GM18861 (cell line): ENCODE results near the gene ZNF793.

Experiments
- ATAC-seq: cut with Tn5 transposase; IDR thresholded peaks from one replicate; pipeline ENCODE4 v1.9.1; 2021; ENCODE audit not compliant: unreplicated experiment

ZNF793 gene

GRCh38 chr19:37506387-37507166 is at the start of gene ZNF793:
Gene ZNF793, plus strand, starts transcription at chr19:37506939. Its CDS starts 16,501 bp downstream, at chr19:37523440.
- ATAC-seq = no peak

GRCh38 chr19:37466277-37466797 is 40.4 kb upstream of the ZNF793 start:
- ATAC-seq = no peak

GRCh38 chr19:37466798-37467607 is 39.7 kb upstream of the ZNF793 start, which contains the start of gene ZNF569:
Gene ZNF569, minus strand, starts transcription at chr19:37467444. Its CDS starts 22,523 bp downstream, at chr19:37444921.
- ATAC-seq = peak; percentile 46

DNA sequence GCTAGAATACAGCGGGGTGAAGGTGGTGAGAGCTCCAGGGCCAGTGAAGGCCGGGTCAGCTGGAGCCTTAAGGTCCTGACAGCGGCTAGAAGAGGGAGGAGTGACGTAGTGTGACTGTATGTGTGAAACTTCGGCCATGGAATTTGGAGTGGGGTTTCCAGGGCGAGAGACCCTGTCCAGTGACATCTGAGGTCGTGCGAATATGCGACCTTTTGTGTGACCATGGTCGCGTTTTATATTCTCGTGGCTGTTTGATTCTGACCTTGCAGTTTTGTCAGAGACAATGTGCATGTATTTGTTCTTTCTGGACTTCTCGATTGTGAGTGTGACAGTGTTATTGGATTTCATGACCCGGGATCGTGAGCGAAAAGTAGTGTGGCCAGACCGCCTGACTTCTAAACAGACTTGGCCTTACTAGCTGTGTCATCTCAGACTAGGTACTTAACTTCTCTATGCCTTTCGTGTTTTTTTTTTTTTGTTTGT is 39.1 kb upstream of the ZNF793 start:
- ATAC-seq = no peak

DNA sequence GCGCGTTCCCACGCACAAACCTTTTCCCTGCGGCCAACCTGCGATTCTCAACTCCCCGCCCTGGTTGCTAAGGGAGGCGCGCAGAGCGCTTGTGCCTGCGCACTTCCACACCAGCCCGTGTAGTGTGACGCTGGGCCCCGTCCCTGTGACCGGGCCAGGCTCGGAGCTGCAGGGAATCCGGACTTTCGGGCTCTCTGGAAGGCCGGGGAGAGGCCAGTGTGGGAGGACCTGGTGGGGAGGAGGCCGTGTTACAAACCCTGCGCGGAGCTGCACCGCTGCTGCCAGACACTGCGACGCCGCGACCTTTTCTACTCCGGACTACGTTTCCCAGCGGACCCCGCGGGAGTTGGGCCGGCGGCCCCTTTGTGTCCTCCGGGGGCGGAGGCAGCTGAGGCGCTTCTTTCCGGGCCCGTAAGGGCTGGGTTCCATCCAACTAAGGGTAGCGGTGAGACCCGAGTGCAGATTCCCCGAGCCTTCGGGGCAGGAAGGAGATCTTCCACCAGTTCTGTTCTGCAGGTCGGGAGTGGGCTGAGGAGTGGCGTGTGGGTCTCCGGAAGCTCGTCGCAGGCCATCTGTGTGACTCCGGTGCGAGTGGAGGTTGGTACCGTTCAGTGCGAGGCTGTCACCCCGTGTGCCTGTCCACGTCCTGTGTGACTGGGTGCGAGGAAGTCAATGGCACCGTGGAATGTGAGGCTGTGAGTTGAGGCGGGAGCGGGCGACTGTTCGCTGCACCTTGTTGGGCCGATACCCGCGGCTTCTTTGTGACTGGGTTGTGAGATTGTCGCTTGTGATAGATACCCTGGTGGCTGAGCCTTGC is 37.6 kb upstream of the ZNF793 start, which contains the start of gene ZNF570:
Gene ZNF570 (plus strand): TSS at position 396 of the 817 bp plus-strand sequence. CDS start 999 bp downstream, outside the sequence.
- peak; percentile 63 for ATAC-seq

DNA sequence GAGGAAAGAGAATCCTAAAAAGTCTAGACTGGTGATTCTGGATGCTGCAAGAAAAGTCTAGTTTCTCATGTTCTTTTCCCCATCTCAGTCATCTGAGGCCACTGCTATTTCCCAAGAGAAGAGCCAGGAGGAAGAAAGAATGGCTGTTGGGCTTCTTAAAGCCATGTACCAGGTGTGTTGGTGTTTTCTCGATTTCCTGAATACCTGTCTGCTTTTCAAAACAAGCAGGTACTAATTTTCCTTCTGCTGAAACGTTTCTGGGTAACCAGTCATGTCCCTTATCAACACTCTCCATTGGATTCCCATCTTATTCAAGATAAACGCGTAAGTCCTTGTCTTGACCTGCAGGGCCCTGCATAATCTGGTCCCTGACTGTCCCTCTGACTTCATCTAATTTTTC is 36.5 kb upstream of the ZNF793 start:
- ATAC-seq = no peak

- no peak for ATAC-seq
Observed at GRCh38 chr19:37472165-37472564, 34.6 kb upstream of the ZNF793 start.

DNA sequence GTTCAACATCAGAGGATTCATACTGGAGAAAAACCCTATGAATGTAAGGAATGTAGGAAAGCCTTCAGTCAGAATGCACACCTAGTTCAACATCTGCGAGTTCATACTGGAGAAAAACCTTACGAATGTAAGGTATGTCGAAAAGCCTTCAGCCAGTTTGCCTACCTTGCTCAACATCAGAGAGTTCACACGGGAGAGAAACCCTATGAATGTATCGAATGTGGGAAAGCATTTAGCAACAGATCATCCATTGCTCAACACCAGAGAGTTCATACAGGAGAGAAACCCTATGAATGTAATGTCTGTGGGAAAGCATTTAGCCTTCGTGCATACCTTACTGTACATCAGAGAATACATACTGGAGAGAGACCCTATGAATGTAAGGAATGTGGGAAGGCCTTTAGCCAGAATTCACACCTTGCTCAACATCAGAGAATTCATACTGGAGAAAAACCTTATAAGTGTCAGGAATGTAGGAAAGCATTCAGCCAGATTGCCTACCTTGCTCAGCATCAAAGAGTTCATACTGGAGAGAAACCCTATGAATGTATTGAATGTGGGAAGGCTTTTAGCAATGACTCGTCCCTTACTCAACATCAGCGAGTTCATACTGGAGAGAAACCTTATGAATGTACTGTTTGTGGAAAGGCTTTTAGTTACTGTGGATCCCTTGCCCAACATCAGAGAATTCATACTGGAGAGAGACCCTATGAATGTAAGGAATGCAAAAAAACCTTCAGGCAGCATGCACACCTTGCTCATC is 22.2 kb upstream of the ZNF793 start:
- no peak for ATAC-seq

DNA sequence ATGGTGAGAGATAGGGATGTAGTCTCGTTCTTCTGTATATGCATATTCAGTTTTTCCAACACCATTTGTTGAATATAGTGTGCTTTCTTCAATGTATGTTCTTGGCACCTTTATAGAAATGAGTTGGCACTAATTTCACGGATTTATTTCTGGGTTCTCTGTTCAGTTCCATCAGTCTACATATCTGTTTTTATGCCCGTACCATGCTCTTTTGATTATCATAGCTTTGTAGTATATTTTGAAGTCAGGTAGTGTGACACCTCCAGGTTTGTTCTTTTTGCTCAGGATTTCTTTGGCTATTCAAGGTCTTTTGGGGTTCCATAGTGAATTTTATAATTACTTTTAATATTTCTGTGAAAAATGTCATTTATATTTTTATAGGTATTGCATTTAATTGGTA is 14.5 kb upstream of the ZNF793 start:
- ATAC-seq = no peak

- ATAC-seq = no peak
Observed at GRCh38 chr19:37505958-37506386, 767 bp upstream of the ZNF793 start.

- no peak for ATAC-seq
Observed at GRCh38 chr19:37507167-37507464, 377 bp downstream of the ZNF793 start.

DNA sequence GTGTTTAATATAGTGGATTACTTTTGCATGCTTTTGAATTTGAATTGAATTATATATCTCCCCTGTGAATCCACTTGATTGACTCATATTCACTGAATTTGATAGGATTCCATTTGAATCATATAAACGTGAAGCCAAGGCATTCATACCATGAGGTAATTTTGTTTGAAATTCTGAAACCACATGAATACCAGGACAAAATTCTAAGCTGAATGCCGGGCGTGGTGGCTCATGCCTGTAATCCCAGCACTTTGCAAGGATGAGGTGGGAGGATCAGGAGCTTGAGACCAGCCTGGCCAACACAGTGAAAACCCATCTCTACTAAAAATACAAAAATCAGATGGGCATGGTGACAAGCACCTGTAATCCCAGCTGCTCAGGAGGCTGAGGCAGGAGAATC is 4.4 kb downstream of the ZNF793 start:
- no peak for ATAC-seq

DNA sequence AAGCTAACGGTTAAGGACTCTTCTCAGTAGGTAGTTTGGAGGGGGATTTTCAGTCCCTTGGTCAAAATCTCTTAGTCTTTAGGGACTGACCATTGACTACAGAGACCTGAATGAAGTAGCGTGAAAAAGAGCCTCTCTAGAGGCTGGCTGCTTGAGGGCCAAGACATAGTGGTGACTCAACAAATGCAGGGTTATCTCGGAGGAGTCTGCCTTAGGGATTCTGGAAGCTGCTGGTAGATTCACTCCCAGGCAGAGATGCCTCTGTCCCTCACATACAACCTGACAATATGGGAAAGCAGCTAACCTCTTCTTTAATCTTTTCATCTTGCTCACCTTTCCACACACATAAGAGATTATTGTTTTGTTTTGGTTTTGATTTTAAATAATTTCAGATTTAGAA is 5.1 kb downstream of the ZNF793 start:
- ATAC-seq = no peak

DNA sequence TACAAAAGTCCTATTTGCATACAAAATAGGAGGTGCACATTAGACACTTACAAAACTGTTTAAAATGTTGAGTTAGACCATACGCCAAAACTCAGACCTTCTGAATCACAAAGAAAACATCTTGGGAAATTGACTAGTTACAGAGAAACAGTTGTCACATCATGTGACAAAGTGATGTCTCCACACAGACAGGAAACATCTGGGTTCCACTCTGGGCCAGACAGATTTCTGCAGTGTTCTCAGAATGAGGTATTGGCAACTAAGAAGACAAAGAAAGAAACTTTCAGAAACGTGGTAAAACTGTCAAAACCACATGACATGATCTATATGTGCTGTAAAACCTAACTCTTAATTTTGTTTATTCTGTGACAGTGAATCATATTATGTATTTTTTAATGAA is 6.7 kb downstream of the ZNF793 start:
- ATAC-seq = no peak

DNA sequence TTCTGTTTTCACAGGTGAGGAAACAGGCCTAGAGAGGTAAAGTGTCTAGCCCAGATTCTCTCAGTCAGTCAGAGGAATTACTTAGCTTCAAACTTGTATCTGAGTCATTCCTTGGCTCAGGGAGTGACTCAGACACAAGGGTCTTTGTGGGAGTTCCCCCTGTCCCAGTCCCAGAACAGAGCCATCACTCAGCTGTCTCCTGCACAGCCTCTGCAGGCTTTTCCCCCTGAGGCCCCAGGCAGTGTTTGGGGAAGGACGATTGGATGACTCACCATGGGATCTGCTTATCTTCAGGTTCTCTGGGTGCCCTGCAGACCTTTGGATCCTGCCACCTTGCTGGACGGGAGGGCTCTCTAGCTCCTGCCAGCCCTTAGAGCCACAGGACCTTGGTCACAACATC is 13.2 kb downstream of the ZNF793 start:
- no peak for ATAC-seq

GRCh38 chr19:37537391-37537947 is 30.7 kb downstream of the ZNF793 start:
- no peak for ATAC-seq

DNA sequence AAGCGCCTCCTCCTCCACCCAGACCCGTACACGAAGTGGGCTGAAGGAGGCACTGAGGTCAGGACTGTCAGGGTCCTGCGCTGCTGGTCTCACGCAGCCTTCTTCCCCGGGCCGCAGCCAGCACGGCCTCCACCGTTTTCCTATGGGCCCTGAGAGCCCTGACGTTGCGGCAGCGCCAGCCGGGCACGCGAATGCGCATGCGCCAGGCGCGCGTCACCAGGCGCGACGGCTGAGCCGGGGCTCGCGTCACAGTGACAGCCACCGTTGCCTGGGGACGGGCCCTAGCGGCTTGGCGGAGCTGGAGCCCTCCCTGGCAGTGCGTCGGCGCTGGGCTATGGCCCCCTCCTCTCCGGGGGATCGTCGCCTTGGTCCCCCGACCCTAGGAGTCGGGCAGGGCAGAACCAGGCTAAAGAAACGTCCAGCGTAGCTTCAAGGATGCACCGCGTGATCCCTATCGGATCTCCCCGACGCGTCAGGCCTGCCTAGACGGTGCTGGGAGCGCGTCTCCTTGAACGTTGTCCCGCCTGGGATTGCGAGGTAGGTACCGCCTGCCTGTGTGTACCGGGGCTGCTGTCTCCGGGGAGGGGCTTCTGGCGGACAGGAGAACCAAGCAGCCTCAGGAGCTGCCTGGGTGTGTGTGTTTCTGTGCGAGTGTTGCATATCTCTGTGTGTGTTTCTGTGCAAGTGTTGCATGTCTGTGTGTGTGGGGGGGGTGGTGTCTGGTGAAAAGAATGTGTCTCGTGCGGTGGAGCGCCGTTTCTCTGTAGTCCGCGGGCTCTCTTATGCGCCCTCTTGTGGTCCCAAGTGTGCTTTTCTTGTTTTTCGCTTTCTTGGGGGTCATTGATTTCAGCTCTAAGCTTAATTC is 44.6 kb downstream of the ZNF793 start:
- no peak for ATAC-seq

GRCh38 chr19:37563518-37563917 is 56.8 kb downstream of the ZNF793 start:
- no peak for ATAC-seq
